Fibroblast of lung (primary cell): ENCODE results near the gene ITGAL. TPM values are rescaled to one million over a fixed set of nuclear protein-coding genes. Genes with fewer than 3 reads are reported as not detected.

Experiments used
- DNase-seq, 2 donors: peaks; one replicate each; pipeline versions ENCODE4 v3.0.0 to v3.0.0-alpha.2; 2010; ENCODE audit warnings: low read depth in 2 of 2
- H2AFZ ChIP-seq: 2 replicates; pipeline ENCODE4 v1.5.1; 2012; ENCODE audit warnings: low read length, control low read depth, inconsistent platforms
- H3K27ac ChIP-seq: 2 replicates; pipeline ENCODE4 v1.5.1; 2011; ENCODE audit warnings: low read length, control low read depth; ENCODE audit not compliant: insufficient read depth
- H3K27me3 ChIP-seq: 2 replicates; pipeline ENCODE4 v1.5.1; 2011; ENCODE audit warnings: mild to moderate bottlenecking, low read length; ENCODE audit not compliant: control insufficient read depth, insufficient read depth
- H3K36me3 ChIP-seq: 2 replicates; pipeline ENCODE4 v1.5.1; 2011; ENCODE audit warnings: low read length; ENCODE audit not compliant: control insufficient read depth, insufficient read depth
- H3K4me1 ChIP-seq: 2 replicates; pipeline ENCODE4 v1.5.1; 2011; ENCODE audit warnings: low read length; ENCODE audit not compliant: control insufficient read depth, insufficient read depth; ENCODE audit errors: extremely low read depth
- H3K4me2 ChIP-seq: 2 replicates; pipeline ENCODE4 v1.5.1; 2011; ENCODE audit warnings: low read length, control low read depth; ENCODE audit not compliant: insufficient read depth; ENCODE audit errors: extremely low read depth
- H3K4me3 ChIP-seq, 4 experiments: fragments of 200-600 bp in 1 of 4; sonication (generic) in 1 of 4; replicated peaks in 1 of 4; 2 replicates each; pipeline ENCODE4 v1.5.1; 2011 to 2016; ENCODE audit warnings: low read length in 4 of 4, low read depth in 3 of 4, mild to moderate bottlenecking in 3 of 4, control low read depth in 2 of 4, inconsistent platforms in 1 of 4, mixed read lengths in 1 of 4; ENCODE audit not compliant: insufficient read depth in 1 of 4; ENCODE audit errors: control extremely low read depth in 1 of 4
- H3K79me2 ChIP-seq: 2 replicates; pipeline ENCODE4 v1.5.1; 2012; ENCODE audit warnings: mild to moderate bottlenecking, low read length, inconsistent platforms; ENCODE audit not compliant: control insufficient read depth, insufficient read depth
- H3K9ac ChIP-seq: 2 replicates; pipeline ENCODE4 v1.5.1; 2011; ENCODE audit warnings: mild to moderate bottlenecking, low read length, control low read depth; ENCODE audit not compliant: insufficient read depth
- H3K9me3 ChIP-seq: 2 replicates; pipeline ENCODE4 v1.5.1; 2012; ENCODE audit warnings: low read depth, low read length; ENCODE audit not compliant: control insufficient read depth, insufficient read depth
- H4K20me1 ChIP-seq: 2 replicates; pipeline ENCODE4 v1.5.1; 2011; ENCODE audit warnings: low read length; ENCODE audit not compliant: control insufficient read depth, insufficient read depth; ENCODE audit errors: extremely low read depth
- EZH2 ChIP-seq: IDR thresholded peaks from 2 replicates; pipeline ENCODE4 v1.5.1; 2012; ENCODE audit warnings: low read length, control low read depth, mild to moderate bottlenecking; ENCODE audit errors: missing control alignments
- polyA plus RNA-seq, 2 donors: library from polyadenylated mRNA; depleted of rRNA in 1 of 2; stranded (reverse) in 1 of 2; unstranded in 1 of 2; fragments of >200 nt; gene quantifications; 2 replicates each; pipeline ENCODE4 v1.2.1, GENCODE V29; 2011 to 2012; ENCODE audit warnings: missing spikeins in 1 of 2
- total RNA-seq: library from RNA; depleted of rRNA; stranded (reverse); fragments of >200 nt; gene quantifications from 2 replicates; pipeline ENCODE4 v1.2.1, GENCODE V29; 2014
- TF ChIP-seq, protein P1 (sequence below), 2 donors: IDR thresholded peaks in 1 of 2; conservative IDR thresholded peaks in 1 of 2; 1 replicate in 1 of 2; 2 replicates in 1 of 2; pipeline ENCODE4 v1.5.1; 2011 to 2012; ENCODE audit warnings: low read length in 2 of 2, control low read depth in 1 of 2, inconsistent platforms in 1 of 2, low read depth in 1 of 2, mild to moderate bottlenecking in 1 of 2

The ITGAL gene
- total and polyA plus RNA-seq, 2 donors (not counting 1 experiment from before 2014, with no cell fraction given): not detected

DNA sequence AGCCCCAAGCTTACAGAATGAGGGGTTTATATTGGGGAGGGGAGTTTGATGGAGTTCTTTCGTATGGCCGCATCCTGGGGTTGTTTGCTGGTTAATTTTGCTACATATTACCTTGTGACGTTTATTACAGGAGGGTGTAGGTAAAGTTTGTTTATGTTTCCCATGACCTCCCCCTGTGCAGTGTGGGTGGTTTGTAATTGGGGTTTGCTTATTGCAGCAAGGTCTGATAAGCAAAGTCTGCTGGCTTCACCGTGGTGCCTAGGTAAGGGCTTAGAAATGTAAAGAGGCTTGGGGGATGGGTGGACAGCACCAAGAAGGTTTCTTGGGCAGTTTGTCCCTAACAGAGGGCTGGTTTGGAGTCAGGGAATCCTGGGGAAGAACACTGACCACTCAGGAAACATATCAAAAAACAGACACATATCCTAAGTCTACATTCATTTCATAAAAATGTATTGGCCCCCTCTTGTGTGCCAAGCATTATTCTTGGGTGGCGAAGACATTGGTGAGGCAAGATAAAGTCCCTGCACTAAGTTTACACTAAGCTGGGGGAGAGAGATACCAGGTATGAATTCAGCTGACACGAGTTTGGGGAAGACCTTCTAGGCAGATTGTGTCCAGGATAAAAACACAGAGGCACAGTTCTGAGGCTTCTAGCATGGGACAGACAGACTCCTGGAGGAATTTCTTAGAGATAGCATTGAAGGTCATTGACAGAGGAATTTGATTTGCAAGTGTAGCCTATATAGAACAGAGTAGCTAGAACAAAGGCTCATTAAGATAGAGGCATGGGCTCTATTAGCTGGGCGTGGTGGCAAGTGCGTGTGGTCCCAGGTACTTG, 76.1 kb downstream of the ITGAL start:
- Histone ChIP-seq H3K9ac (no peak overlapping the region), H3K27ac (no peak overlapping the region), H3K79me2 (no peaks in the 10 kb centered on the region), H3K9me3 (no peaks in the 10 kb centered on the region), H4K20me1 (no peaks in the 10 kb centered on the region), H3K4me1 (no peaks in the 10 kb centered on the region), H3K4me3 (no peak overlapping the region), H3K27me3 (no peaks in the 10 kb centered on the region), H2AFZ (no peak overlapping the region), H3K36me3 (no peaks in the 10 kb centered on the region), H3K4me2 (no peak overlapping the region)
- DNase-seq: no peak
- TF ChIP-seq, protein P1, sequence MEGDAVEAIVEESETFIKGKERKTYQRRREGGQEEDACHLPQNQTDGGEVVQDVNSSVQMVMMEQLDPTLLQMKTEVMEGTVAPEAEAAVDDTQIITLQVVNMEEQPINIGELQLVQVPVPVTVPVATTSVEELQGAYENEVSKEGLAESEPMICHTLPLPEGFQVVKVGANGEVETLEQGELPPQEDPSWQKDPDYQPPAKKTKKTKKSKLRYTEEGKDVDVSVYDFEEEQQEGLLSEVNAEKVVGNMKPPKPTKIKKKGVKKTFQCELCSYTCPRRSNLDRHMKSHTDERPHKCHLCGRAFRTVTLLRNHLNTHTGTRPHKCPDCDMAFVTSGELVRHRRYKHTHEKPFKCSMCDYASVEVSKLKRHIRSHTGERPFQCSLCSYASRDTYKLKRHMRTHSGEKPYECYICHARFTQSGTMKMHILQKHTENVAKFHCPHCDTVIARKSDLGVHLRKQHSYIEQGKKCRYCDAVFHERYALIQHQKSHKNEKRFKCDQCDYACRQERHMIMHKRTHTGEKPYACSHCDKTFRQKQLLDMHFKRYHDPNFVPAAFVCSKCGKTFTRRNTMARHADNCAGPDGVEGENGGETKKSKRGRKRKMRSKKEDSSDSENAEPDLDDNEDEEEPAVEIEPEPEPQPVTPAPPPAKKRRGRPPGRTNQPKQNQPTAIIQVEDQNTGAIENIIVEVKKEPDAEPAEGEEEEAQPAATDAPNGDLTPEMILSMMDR (conservative IDR thresholded peaks at IDR 0.05 in 1 of 2, IDR thresholded peaks at IDR 0.05 in 1 of 2; ENCODE audit: low read depth in 1 of 2, low read length in 2 of 2): no peak
- TF ChIP-seq EZH2: no peak

DNA sequence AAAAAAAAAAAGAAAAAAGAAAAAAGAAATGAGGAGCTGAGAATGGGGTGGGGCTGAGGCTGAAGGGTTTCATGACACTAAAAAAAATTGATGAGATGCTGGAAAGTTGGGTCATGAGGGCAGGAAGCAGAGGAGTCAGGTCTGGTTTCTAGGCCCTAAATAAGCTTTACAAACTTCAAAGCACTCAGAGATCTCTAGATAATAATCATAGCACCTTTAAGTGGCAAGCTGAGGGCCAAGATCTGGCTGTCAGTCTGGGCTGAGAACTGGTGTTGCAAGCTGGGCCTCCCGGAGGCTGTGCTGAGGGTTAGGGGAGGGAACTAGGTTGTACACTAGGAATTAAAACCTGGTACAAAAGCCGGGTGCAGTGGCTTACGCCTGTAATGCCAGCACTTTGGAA, 79.2 kb downstream of the ITGAL start:
- no peak overlapping the region for H3K4me3 ChIP-seq
- TF ChIP-seq, protein P1 (conservative IDR thresholded peaks at IDR 0.05 in 1 of 2, IDR thresholded peaks at IDR 0.05 in 1 of 2; ENCODE audit: low read depth in 1 of 2, low read length in 2 of 2): no peak
- no peak for TF ChIP-seq EZH2
- H3K27me3 ChIP-seq: no peaks in the 10 kb centered on the region
- no peak for DNase-seq
- H3K9ac ChIP-seq: no peak overlapping the region
- H3K4me2 ChIP-seq: no peak overlapping the region
- peaks cover 3% of the 10 kb centered on the region for H3K79me2 ChIP-seq
- no peaks in the 10 kb centered on the region for H3K4me1 ChIP-seq
- no peaks in the 10 kb centered on the region for H3K9me3 ChIP-seq
- H3K36me3 ChIP-seq: peaks cover 10% of the 10 kb centered on the region
- no peak overlapping the region for H2AFZ ChIP-seq
- no peaks in the 10 kb centered on the region for H4K20me1 ChIP-seq
- H3K27ac ChIP-seq: no peak overlapping the region

DNA sequence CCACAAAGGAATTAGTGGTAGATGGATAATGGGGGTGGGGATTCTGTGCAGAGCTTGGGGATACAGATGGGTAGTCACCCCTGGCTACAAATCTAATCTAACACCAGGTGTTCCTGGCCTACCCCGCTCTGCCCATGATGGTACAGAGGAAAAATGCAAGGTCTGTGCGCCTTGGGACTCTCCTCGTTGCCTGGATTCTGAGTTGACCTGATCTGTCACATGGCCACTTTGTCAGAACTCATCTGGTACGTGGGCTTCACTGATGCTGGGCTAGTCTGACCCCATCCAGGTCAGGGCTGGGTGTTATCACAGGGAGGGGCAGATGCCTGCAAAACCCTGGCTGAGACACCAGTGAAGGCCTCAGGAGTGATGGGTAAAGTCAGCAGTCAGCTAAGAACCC, 80.4 kb downstream of the ITGAL start:
- Histone ChIP-seq H3K36me3 (peaks cover 10% of the 10 kb centered on the region), H3K4me1 (no peaks in the 10 kb centered on the region), H3K4me2 (no peak overlapping the region), H3K9me3 (no peaks in the 10 kb centered on the region), H3K27me3 (no peaks in the 10 kb centered on the region), H2AFZ (no peak overlapping the region), H3K79me2 (peaks cover 8% of the 10 kb centered on the region), H3K27ac (no peak overlapping the region), H3K4me3 (no peak overlapping the region), H3K9ac (no peak overlapping the region), H4K20me1 (no peaks in the 10 kb centered on the region)
- DNase-seq: no peak
- TF ChIP-seq, protein P1 (conservative IDR thresholded peaks at IDR 0.05 in 1 of 2, IDR thresholded peaks at IDR 0.05 in 1 of 2; ENCODE audit: low read depth in 1 of 2, low read length in 2 of 2): no peak
- no peak for TF ChIP-seq EZH2
